ENCODE data around the gene ZNF423.

ZNF423 gene

DNA sequence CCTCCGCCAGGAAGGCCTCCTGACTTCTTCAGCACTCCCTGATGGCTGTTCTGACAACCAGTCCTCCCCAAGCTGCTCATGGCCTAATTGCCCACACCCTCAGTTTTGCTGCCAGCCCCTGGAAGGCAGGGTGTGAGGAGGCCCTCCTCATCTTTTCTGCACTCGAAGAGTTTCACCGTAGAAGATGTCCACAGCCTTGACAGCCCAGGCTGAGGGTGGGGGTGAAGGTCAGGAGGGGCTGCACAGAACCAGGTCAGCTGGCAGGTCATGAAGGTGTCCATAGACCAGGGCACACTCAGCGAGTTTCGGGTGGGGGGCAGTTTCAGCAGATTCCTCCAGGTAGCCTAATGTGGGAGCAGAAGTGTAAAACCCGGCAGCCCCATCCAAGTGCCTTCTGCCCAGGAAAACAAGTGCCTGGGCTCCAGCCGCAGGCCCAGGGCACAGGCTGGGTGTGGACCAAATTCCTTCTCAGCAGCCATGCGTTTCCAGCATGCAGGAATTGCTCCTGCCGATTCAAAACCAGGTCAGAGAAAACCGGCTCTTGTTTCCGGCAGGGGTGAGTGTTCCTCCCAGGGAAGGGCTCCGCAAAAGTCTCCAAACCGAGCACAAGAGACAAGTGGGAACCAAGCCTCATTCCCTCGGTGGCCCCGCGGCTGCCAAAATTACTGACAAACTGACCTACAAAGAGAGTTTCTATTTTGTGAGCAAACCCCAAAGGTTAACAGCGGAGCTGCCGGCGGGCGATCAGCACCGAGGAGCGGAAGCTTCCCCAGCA lies 253.5 kb downstream of the ZNF423 start:
- H3K9ac ChIP-seq (ENCODE audit: low read depth, low read length): no peak overlapping the region
- no peak overlapping the region for H2AFZ ChIP-seq (ENCODE audit: low read depth, low read length)
- ATAC-seq (ENCODE audit: insufficient read depth, low read depth) (no peak), DNase-seq (no peak)
- H3K36me3 ChIP-seq (ENCODE audit: insufficient read depth, low read length): no peaks in the 10 kb centered on the region
- H3K79me2 ChIP-seq (ENCODE audit: insufficient read depth, low read length): no peaks in the 10 kb centered on the region
- H3K4me2 ChIP-seq (ENCODE audit: insufficient read depth, low read length): no peak overlapping the region
- H3K27me3 ChIP-seq (ENCODE audit: insufficient read depth, low read length, poor library complexity): no peaks in the 10 kb centered on the region
- no peak overlapping the region for H3K4me3 ChIP-seq (ENCODE audit: low read depth in 1 of 2, low read length in 2 of 2)
- peaks cover 8% of the 10 kb centered on the region; the same call in 1 of the 2 replicates for H3K4me1 ChIP-seq (ENCODE audit: insufficient read depth, low read length)
- H3K9me3 ChIP-seq (ENCODE audit: insufficient read depth, low read length, severe bottlenecking): no peaks in the 10 kb centered on the region
- TF ChIP-seq CTCF (IDR thresholded peaks at IDR 0.05; ENCODE audit: borderline replicate concordance, extremely low read depth, low read length, poor library complexity, severe bottlenecking) (no peak), EZH2 (IDR thresholded peaks at IDR 0.05; ENCODE audit: borderline replicate concordance, low read depth, low read length, severe bottlenecking) (no peak)
- H3K27ac ChIP-seq (ENCODE audit: low read length): no peak overlapping the region
- no peaks in the 10 kb centered on the region for H4K20me1 ChIP-seq (ENCODE audit: insufficient read depth, low read length)

DNA sequence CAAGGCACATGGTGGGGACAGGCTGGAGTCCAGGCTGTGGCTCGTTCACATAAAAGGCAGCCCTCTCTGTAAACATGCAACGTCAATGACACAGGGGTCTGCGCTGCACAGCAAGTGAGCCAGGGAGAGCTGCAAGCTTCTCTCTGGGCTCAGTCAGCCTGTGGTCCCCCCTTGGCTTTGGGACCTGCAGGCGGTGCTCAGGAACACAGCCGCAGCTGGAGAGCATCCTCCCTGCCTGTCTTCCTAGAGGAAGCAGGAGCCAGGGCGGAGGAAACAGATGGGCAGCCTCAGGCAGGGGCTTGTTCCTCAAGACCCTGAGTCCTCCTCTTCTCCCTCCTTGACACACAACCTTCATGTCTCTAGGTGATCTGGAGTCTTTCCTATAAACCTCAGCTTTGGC lies 254.3 kb downstream of the ZNF423 start:
- no peaks in the 10 kb centered on the region for H4K20me1 ChIP-seq (ENCODE audit: insufficient read depth, low read length)
- DNase-seq (no peak), ATAC-seq (ENCODE audit: insufficient read depth, low read depth) (no peak)
- H3K4me3 ChIP-seq (ENCODE audit: low read depth in 1 of 2, low read length in 2 of 2): no peak overlapping the region
- H3K36me3 ChIP-seq (ENCODE audit: insufficient read depth, low read length): no peaks in the 10 kb centered on the region
- H3K27ac ChIP-seq (ENCODE audit: low read length): no peak overlapping the region
- no peaks in the 10 kb centered on the region for H3K79me2 ChIP-seq (ENCODE audit: insufficient read depth, low read length)
- no peaks in the 10 kb centered on the region for H3K27me3 ChIP-seq (ENCODE audit: insufficient read depth, low read length, poor library complexity)
- no peak overlapping the region for H2AFZ ChIP-seq (ENCODE audit: low read depth, low read length)
- H3K9me3 ChIP-seq (ENCODE audit: insufficient read depth, low read length, severe bottlenecking): no peaks in the 10 kb centered on the region
- peaks cover 8% of the 10 kb centered on the region; the same call in 1 of the 2 replicates for H3K4me1 ChIP-seq (ENCODE audit: insufficient read depth, low read length)
- no peak overlapping the region for H3K9ac ChIP-seq (ENCODE audit: low read depth, low read length)
- no peak overlapping the region for H3K4me2 ChIP-seq (ENCODE audit: insufficient read depth, low read length)
- no peak for TF ChIP-seq EZH2 (IDR thresholded peaks at IDR 0.05; ENCODE audit: borderline replicate concordance, low read depth, low read length, severe bottlenecking)
- TF ChIP-seq CTCF (IDR thresholded peaks at IDR 0.05; ENCODE audit: borderline replicate concordance, extremely low read depth, low read length, poor library complexity, severe bottlenecking): no peak

GRCh38 chr16:49600976-49601375 lies 254.9 kb downstream of the ZNF423 start:
- Histone ChIP-seq H3K27ac (ENCODE audit: low read length) (no peak overlapping the region), H4K20me1 (ENCODE audit: insufficient read depth, low read length) (no peaks in the 10 kb centered on the region), H3K4me1 (ENCODE audit: insufficient read depth, low read length) (peaks cover 8% of the 10 kb centered on the region; the same call in 1 of the 2 replicates), H2AFZ (ENCODE audit: low read depth, low read length) (no peak overlapping the region), H3K27me3 (ENCODE audit: insufficient read depth, low read length, poor library complexity) (no peaks in the 10 kb centered on the region), H3K79me2 (ENCODE audit: insufficient read depth, low read length) (no peaks in the 10 kb centered on the region), H3K4me3 (ENCODE audit: low read depth in 1 of 2, low read length in 2 of 2) (no peak overlapping the region), H3K36me3 (ENCODE audit: insufficient read depth, low read length) (no peaks in the 10 kb centered on the region), H3K9ac (ENCODE audit: low read depth, low read length) (no peak overlapping the region), H3K9me3 (ENCODE audit: insufficient read depth, low read length, severe bottlenecking) (no peaks in the 10 kb centered on the region), H3K4me2 (ENCODE audit: insufficient read depth, low read length) (no peak overlapping the region)
- no peak for TF ChIP-seq CTCF (IDR thresholded peaks at IDR 0.05; ENCODE audit: borderline replicate concordance, extremely low read depth, low read length, poor library complexity, severe bottlenecking)
- no peak for TF ChIP-seq EZH2 (IDR thresholded peaks at IDR 0.05; ENCODE audit: borderline replicate concordance, low read depth, low read length, severe bottlenecking)
- ATAC-seq (ENCODE audit: insufficient read depth, low read depth): no peak
- no peak for DNase-seq
